ENCODE data around the gene COG5.

- TF ChIP-seq CTCF (conservative IDR thresholded peaks at IDR 0.05; ENCODE audit: low read depth, low read length) (no peak), EZH2 (IDR thresholded peaks at IDR 0.05; ENCODE audit: borderline replicate concordance, low read depth, low read length, poor library complexity, severe bottlenecking) (no peak)
These were observed 355.6 kb downstream of the COG5 start for GRCh38 chr7:107208024-107208521.
